ENCODE measurements around the gene SERINC2.
"Not testable (repeated sequence)": the region's sequence is repeated elsewhere in the genome, so short reads cannot be mapped to it uniquely, and the experiment has no call there.

Gene SERINC2

DNA sequence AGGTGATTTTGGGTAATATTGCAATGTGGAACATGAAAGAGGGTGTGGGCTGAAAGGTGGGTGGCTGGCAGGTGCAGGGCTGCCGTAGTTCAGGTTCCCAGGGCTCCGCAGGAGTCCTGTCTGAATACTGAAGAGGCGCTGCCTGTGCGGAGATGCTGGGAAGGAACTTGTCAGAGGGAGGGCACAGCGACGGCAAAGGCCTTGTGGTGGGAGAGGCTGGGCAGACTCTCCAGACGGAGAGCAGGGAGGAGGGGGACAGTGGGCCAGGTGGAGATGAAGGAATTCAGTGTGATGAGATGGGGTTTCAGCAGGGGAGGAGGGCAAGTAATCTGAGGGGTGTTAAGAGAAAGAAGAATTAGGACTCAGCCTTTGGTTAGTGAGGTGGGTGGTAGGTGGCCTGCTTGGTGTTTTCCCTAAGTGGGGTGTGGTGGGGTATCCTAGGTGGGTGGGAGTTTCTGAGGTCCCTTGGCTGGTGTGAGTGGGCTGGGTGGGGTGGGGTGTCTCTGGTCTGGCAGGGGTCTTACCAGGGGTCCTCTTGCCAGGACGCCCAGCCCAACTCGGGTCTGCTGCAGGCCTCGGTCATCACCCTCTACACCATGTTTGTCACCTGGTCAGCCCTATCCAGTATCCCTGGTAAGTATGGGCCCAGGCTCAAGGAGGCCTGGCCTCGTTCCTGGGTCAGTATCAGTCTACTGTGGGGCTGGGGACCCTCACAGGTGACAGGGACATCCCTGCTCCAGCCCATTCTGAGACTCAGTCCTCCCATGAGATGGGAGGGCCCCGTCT lies 15.6 kb downstream of the SERINC2 start:
- peaks cover 31% of the 10 kb centered on the region for H3K36me3 ChIP-seq (ENCODE audit: control insufficient read depth, insufficient read depth, low read length, severe bottlenecking)
- H3K9me3 ChIP-seq (ENCODE audit: control insufficient read depth, low read length), result no peaks in the 10 kb centered on the region
- H3K27me3 ChIP-seq (replicated peaks; ENCODE audit: control insufficient read depth, insufficient read depth, low read length), result no peaks in the 10 kb centered on the region
- H3K9ac ChIP-seq (ENCODE audit: low read length), result no peak overlapping the region
- H3K4me1 ChIP-seq (ENCODE audit: control insufficient read depth, insufficient read depth, low read length), result no peaks in the 10 kb centered on the region
- H3K4me3 ChIP-seq (ENCODE audit: low read length), result no peak overlapping the region
- DNase-seq (ENCODE audit: low read depth), result no peak

DNA sequence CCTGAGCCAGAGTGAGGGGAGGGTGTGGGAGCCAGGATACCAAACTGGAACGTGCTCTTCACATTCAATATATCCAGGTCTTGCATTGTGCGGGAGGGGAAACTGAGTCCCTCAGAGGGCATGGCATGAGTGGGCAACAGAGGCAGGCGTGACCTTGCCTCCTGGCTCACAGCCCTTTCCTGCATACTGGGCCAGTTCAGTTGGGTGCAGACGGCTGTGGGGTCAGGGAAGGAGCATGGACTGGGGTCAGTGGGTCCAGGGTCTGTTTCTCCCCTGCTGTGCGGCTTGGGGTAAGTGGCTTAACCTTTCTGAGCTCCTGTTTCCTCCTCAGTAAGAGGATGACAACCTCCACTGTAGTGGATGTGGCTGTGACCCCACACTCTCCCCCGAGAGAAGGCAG lies 16.6 kb downstream of the SERINC2 start:
- peaks cover 31% of the 10 kb centered on the region for H3K36me3 ChIP-seq (ENCODE audit: control insufficient read depth, insufficient read depth, low read length, severe bottlenecking)
- H3K27me3 ChIP-seq (replicated peaks; ENCODE audit: control insufficient read depth, insufficient read depth, low read length), result no peaks in the 10 kb centered on the region
- H3K9ac ChIP-seq (ENCODE audit: low read length), result no peak overlapping the region
- H3K4me1 ChIP-seq (ENCODE audit: control insufficient read depth, insufficient read depth, low read length), result no peaks in the 10 kb centered on the region
- no peaks in the 10 kb centered on the region for H3K9me3 ChIP-seq (ENCODE audit: control insufficient read depth, low read length)
- H3K4me3 ChIP-seq (ENCODE audit: low read length), result no peak overlapping the region
- DNase-seq (ENCODE audit: low read depth), result no peak

DNA sequence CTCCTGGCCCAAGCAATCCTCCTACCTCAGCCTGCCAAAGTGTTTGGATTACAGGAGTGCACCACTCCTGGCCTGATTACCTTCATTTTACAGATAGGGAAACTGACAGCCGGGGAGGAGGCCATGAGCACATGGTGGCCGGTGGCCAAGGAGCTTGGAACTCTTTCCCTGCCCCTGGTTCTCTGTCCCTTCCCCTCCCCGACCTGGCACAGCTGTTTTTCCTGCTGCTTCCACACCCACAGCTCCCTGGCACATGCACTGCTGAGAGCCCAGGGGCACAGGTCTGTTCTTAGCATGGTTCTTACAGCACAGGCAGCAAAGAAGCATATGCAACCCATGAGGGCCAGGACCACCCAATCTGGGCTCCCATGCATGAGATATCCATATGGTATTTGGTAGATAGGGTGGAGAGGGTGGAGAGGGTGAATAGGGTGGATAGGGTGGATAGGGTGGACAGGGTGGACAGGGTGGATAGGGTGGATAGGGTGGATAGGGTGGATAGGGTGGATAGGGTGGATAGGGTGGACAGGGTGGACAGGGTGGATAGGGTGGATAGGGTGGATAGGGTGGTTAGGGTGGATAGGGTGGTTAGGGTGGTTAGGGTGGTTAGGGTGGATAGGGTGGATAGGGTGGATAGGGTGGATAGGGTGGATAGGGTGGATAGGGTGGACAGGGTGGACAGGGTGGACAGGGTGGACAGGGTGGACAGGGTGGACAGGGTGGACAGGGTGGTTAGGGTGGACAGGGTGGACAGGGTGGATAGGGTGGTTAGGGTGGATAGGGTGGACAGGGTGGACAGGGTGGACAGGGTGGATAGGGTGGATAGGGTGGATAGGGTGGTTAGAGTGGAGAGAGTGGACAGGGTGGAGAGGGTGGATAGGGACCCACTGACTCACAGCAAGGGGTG lies 18.6 kb downstream of the SERINC2 start:
- H3K9ac ChIP-seq (ENCODE audit: low read length); H3K4me1 ChIP-seq (ENCODE audit: control insufficient read depth, insufficient read depth, low read length); H3K4me3 ChIP-seq (ENCODE audit: low read length); H3K27me3 ChIP-seq (replicated peaks; ENCODE audit: control insufficient read depth, insufficient read depth, low read length); H3K9me3 ChIP-seq (ENCODE audit: control insufficient read depth, low read length); DNase-seq (ENCODE audit: low read depth): not testable (repeated sequence)
- peaks cover 24% of the 10 kb centered on the region for H3K36me3 ChIP-seq (ENCODE audit: control insufficient read depth, insufficient read depth, low read length, severe bottlenecking)

DNA sequence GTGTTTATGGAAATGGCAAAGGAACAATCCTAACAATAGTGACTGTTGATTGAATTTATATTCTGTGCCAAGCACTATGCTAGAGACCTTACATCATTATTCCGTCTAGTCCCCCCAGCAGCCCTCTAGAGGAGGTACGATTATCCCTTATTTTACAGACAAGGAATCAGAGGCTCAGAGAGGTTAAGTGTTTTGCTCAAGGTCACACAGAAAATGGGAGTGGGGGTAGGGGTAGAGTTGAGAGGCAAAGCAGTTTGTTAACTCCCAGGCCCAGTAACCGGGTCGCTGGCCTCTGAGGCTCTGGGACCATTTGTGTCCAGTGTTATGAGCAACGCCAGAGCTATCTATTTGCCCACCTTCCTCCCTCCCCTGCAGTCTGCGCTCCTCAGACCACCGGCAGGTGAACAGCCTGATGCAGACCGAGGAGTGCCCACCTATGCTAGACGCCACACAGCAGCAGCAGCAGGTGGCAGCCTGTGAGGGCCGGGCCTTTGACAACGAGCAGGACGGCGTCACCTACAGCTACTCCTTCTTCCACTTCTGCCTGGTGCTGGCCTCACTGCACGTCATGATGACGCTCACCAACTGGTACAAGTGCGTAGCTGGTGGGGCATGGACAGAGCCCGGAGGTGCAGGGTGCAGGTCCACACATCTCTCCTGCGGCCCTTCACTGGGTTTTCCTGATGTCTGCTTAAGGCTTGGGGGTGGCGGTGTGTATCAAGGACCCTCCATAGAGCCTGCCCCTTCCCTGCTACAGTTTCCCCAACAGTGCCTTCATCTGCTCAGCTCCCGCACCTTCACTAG lies 19.8 kb downstream of the SERINC2 start:
- Histone ChIP-seq H3K4me3 (ENCODE audit: low read length) (no peak overlapping the region), H3K9me3 (ENCODE audit: control insufficient read depth, low read length) (no peaks in the 10 kb centered on the region), H3K9ac (ENCODE audit: low read length) (no peak overlapping the region), H3K27me3 (replicated peaks; ENCODE audit: control insufficient read depth, insufficient read depth, low read length) (peaks cover 10% of the 10 kb centered on the region), H3K36me3 (ENCODE audit: control insufficient read depth, insufficient read depth, low read length, severe bottlenecking) (peaks cover 15% of the 10 kb centered on the region), H3K4me1 (ENCODE audit: control insufficient read depth, insufficient read depth, low read length) (no peaks in the 10 kb centered on the region)
- no peak for DNase-seq (ENCODE audit: low read depth)

DNA sequence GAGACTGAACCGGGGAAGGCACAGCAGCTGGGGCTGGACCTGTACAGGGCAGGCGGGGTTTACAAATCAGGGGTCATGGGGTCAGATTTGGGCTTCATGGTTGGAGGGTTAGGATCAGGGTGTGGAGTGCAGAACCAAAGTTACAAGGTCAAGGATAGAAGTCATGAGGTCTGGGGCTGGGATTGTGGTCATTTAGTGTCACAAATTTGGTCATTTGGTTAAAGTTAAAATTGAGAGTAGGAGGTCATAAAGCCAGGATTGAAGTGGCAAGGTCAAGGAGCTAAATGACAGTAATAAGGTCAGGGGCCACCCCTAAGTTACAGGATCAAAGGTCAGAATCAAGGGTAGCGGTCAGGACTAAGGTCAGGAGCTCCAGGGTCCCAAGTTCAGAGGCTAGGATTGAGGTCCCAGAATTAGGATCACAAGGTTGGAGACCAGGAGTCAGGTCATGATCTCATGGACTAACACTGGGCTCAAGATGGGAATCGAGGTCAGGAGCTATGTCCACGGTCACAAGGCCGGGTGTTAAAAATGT lies 20.4 kb downstream of the SERINC2 start:
- Histone ChIP-seq H3K4me1 (ENCODE audit: control insufficient read depth, insufficient read depth, low read length) (no peaks in the 10 kb centered on the region), H3K9me3 (ENCODE audit: control insufficient read depth, low read length) (no peaks in the 10 kb centered on the region), H3K27me3 (replicated peaks; ENCODE audit: control insufficient read depth, insufficient read depth, low read length) (peaks cover 10% of the 10 kb centered on the region), H3K4me3 (ENCODE audit: low read length) (no peak overlapping the region), H3K9ac (ENCODE audit: low read length) (no peak overlapping the region), H3K36me3 (ENCODE audit: control insufficient read depth, insufficient read depth, low read length, severe bottlenecking) (peaks cover 15% of the 10 kb centered on the region)
- no peak for DNase-seq (ENCODE audit: low read depth)

DNA sequence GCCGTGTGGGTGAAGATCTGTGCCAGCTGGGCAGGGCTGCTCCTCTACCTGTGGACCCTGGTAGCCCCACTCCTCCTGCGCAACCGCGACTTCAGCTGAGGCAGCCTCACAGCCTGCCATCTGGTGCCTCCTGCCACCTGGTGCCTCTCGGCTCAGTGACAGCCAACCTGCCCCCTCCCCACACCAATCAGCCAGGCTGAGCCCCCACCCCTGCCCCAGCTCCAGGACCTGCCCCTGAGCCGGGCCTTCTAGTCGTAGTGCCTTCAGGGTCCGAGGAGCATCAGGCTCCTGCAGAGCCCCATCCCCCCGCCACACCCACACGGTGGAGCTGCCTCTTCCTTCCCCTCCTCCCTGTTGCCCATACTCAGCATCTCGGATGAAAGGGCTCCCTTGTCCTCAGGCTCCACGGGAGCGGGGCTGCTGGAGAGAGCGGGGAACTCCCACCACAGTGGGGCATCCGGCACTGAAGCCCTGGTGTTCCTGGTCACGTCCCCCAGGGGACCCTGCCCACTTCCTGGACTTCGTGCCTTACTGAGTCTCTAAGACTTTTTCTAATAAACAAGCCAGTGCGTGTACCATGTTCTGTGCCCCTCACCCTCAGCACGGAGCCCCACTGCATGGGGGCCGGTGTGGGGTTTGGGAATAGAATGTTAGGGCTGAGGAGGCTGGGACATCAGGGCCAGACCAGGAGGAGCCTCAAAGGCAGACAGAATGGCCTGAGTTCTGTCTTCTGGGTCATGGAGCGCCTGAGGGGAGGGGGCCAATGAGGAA lies 21.3 kb downstream of the SERINC2 start:
- H3K27me3 ChIP-seq (replicated peaks; ENCODE audit: control insufficient read depth, insufficient read depth, low read length), result peaks cover 14% of the 10 kb centered on the region
- H3K9ac ChIP-seq (ENCODE audit: low read length), result no peak overlapping the region
- peaks cover 10% of the 10 kb centered on the region for H3K36me3 ChIP-seq (ENCODE audit: control insufficient read depth, insufficient read depth, low read length, severe bottlenecking)
- no peak overlapping the region for H3K4me3 ChIP-seq (ENCODE audit: low read length)
- DNase-seq (ENCODE audit: low read depth), result no peak
- H3K4me1 ChIP-seq (ENCODE audit: control insufficient read depth, insufficient read depth, low read length), result no peaks in the 10 kb centered on the region
- H3K9me3 ChIP-seq (ENCODE audit: control insufficient read depth, low read length), result no peaks in the 10 kb centered on the region

DNA sequence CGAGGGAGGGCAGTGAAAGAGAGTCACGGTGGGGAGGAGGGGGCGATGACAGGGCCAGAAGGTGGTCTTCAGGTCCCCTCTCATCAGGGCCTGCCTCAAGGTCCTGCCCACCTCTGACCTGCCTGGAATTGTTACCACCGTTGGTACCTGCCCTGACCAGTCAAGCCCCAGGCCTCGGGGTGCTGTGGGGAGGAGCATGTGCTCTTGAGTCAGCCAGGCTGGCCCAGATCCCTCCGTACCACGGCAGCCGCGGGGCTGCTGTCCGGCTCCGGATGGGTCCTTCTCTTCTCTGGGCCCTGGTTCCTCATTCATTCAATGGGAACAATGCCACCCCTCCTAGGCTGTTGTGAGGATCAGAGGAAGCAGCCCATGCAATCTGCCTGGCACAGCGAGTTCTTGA lies 22.0 kb downstream of the SERINC2 start:
- no peak for DNase-seq (ENCODE audit: low read depth)
- Histone ChIP-seq H3K9ac (ENCODE audit: low read length) (no peak overlapping the region), H3K4me1 (ENCODE audit: control insufficient read depth, insufficient read depth, low read length) (no peaks in the 10 kb centered on the region), H3K27me3 (replicated peaks; ENCODE audit: control insufficient read depth, insufficient read depth, low read length) (peaks cover 17% of the 10 kb centered on the region), H3K4me3 (ENCODE audit: low read length) (no peak overlapping the region), H3K36me3 (ENCODE audit: control insufficient read depth, insufficient read depth, low read length, severe bottlenecking) (peaks cover 3% of the 10 kb centered on the region), H3K9me3 (ENCODE audit: control insufficient read depth, low read length) (no peaks in the 10 kb centered on the region)

DNA sequence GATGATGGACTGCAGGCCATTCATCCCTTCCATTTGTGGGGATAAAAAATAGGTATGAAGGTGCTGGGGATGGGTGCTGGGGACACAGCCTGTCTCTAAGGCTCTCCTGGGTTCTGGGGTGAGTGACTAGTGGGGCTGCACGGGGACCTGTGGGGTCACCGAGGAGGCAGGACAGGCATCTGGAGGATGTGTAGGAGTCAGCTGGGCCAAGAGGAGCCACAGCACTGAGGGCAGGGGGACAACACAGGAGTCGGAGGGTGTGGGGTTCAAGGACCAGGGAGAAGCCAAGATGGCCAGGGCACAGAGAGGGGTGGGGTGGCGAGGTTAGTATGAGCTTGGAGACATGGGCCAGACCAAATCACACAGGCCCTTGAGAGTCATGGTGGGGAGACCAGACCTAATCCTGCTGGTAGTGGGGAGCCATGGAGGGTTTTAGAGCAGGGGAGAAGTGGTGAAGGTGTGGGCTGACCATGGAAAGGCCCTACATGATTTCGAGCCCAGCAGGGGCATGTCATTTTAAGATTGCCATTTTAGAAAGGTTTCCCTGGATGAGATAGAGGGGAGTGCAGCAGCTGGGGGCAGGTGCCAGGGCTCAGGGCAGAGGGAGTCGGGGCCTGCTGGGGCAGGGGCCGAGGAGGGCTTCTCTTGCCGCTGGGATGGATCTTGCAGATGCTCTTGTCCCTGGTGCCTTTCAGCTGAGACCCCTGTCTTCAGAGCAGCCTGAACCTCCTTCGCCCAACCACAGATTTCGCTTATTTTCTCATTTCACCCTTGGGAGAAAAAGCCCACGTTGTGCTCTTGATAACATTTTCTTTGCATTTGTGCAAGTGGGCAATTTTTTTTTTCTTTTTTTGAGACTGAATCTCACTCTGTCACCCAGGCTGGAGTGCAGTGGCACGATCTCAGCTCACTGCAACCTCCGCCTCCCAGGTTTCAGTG lies 22.7 kb downstream of the SERINC2 start:
- H3K4me1 ChIP-seq (ENCODE audit: control insufficient read depth, insufficient read depth, low read length), result no peaks in the 10 kb centered on the region
- H3K4me3 ChIP-seq (ENCODE audit: low read length), result no peak overlapping the region
- H3K27me3 ChIP-seq (replicated peaks; ENCODE audit: control insufficient read depth, insufficient read depth, low read length), result peaks cover 19% of the 10 kb centered on the region
- H3K9me3 ChIP-seq (ENCODE audit: control insufficient read depth, low read length), result no peaks in the 10 kb centered on the region
- peaks cover 2% of the 10 kb centered on the region for H3K36me3 ChIP-seq (ENCODE audit: control insufficient read depth, insufficient read depth, low read length, severe bottlenecking)
- H3K9ac ChIP-seq (ENCODE audit: low read length), result no peak overlapping the region
- no peak for DNase-seq (ENCODE audit: low read depth)

DNA sequence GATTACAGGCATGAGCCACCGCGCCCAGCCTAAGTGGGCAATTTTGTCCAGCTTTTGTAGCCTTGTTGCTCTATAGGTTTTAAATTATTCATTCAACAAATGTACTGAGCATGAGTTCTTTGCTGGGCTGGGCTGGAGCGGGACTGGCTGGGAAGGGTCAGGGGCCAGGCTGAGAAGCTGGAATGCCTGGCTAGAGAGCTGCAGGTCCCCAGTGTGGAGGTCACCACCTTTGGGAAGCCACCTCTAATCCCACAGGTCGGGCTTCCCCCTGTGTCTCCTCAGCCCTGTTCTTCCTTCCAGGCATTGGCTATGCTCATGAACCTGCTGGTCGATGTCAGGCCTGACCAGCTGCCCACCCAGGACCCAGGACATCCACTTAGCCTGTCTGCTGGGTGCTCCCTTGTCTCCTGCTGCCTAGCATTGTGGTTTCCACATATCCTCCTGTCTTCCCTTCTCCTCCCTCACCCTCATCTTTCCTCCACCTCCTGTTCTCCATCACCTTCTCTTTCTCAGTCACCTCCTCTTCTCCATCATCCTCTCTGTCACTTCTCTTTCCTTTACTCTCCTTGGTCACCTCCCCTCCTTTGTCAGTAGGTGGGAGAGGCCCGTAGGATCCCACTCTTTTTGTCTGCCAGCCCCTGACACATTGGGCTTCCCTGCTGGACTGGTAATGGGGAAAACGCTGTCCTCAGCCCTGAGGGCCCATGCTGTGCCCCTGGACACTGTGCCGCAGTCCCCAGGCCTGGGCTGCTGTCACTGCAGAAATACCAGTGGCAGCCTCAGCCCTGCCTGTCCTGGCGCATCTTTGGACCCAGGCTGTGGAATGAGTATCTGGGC lies 23.8 kb downstream of the SERINC2 start:
- H3K27me3 ChIP-seq (replicated peaks; ENCODE audit: control insufficient read depth, insufficient read depth, low read length), result peaks cover 29% of the 10 kb centered on the region
- no peak for DNase-seq (ENCODE audit: low read depth)

More for the DNA sequence above, 23.8 kb downstream of the SERINC2 start:
- Histone ChIP-seq H3K9me3 (ENCODE audit: control insufficient read depth, low read length) (no peaks in the 10 kb centered on the region), H3K9ac (ENCODE audit: low read length) (no peak overlapping the region), H3K36me3 (ENCODE audit: control insufficient read depth, insufficient read depth, low read length, severe bottlenecking) (peaks cover 2% of the 10 kb centered on the region), H3K4me3 (ENCODE audit: low read length) (no peak overlapping the region), H3K4me1 (ENCODE audit: control insufficient read depth, insufficient read depth, low read length) (no peaks in the 10 kb centered on the region)
